Measurements from ENCODE around the gene RNLS.

- TF ChIP-seq PATZ1 (CRISPR knock-in tag; IDR thresholded peaks at IDR 0.05; ENCODE audit: borderline replicate concordance) (no peak), ZFP3 (CRISPR knock-in tag; IDR thresholded peaks at IDR 0.05) (no peak), ARNTL (CRISPR knock-in tag; IDR thresholded peaks at IDR 0.05; ENCODE audit: borderline replicate concordance, low read depth) (no peak), ESRRG (CRISPR knock-in tag; IDR thresholded peaks at IDR 0.05) (no peak), ZFP30 (CRISPR knock-in tag; IDR thresholded peaks at IDR 0.05) (no peak), ZNF70 (CRISPR knock-in tag; IDR thresholded peaks at IDR 0.05) (no peak), ZNF565 (CRISPR knock-in tag; conservative IDR thresholded peaks at IDR 0.05; ENCODE audit: low read depth) (no peak)
Observed at GRCh38 chr10:88318803-88319202, 264.3 kb downstream of the RNLS start.

Data from SK-N-SH treated with all-trans-retinoic acid at 6 μM for 48 hours (cell line).